ENCODE results near the gene CPPED1.

Gene CPPED1

DNA sequence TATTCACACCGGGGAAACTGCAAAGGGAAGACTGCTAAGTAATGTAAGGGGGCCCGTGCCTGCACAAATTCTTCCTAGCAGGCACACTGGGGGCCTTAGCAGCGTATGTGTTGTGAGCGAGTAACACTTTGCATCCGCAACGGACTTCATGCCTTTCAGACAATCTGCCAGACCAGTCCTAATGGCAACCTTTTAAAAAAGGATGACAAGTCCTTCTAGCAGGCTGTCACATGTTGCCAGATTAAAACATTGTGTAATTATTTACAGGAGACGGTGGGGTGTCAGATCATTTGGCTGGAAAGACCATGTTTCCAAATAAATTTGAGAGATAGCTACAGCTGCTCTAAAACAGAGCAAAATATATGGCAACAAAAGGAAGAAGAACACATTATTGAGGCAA is 46.1 kb downstream of the CPPED1 start:
- DNase-seq (ENCODE audit: low spot score) (no peak), ATAC-seq (ENCODE audit: low read depth) (no peak)
- H3K27me3 ChIP-seq (ENCODE audit: insufficient read depth, poor library complexity, severe bottlenecking) = no peaks in the 10 kb centered on the region
- TF ChIP-seq, protein P1, sequence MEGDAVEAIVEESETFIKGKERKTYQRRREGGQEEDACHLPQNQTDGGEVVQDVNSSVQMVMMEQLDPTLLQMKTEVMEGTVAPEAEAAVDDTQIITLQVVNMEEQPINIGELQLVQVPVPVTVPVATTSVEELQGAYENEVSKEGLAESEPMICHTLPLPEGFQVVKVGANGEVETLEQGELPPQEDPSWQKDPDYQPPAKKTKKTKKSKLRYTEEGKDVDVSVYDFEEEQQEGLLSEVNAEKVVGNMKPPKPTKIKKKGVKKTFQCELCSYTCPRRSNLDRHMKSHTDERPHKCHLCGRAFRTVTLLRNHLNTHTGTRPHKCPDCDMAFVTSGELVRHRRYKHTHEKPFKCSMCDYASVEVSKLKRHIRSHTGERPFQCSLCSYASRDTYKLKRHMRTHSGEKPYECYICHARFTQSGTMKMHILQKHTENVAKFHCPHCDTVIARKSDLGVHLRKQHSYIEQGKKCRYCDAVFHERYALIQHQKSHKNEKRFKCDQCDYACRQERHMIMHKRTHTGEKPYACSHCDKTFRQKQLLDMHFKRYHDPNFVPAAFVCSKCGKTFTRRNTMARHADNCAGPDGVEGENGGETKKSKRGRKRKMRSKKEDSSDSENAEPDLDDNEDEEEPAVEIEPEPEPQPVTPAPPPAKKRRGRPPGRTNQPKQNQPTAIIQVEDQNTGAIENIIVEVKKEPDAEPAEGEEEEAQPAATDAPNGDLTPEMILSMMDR (IDR thresholded peaks at IDR 0.05; ENCODE audit: poor library complexity, severe bottlenecking) = no peak
- no peaks in the 10 kb centered on the region for H3K36me3 ChIP-seq (ENCODE audit: low read depth)
- H3K4me1 ChIP-seq (ENCODE audit: insufficient read depth, poor library complexity, severe bottlenecking) = no peaks in the 10 kb centered on the region
- no peak overlapping the region for H3K4me3 ChIP-seq (ENCODE audit: severe bottlenecking)
- H3K27ac ChIP-seq (ENCODE audit: poor library complexity, severe bottlenecking) = no peak overlapping the region
- H3K9me3 ChIP-seq (ENCODE audit: severe bottlenecking) = no peaks in the 10 kb centered on the region

DNA sequence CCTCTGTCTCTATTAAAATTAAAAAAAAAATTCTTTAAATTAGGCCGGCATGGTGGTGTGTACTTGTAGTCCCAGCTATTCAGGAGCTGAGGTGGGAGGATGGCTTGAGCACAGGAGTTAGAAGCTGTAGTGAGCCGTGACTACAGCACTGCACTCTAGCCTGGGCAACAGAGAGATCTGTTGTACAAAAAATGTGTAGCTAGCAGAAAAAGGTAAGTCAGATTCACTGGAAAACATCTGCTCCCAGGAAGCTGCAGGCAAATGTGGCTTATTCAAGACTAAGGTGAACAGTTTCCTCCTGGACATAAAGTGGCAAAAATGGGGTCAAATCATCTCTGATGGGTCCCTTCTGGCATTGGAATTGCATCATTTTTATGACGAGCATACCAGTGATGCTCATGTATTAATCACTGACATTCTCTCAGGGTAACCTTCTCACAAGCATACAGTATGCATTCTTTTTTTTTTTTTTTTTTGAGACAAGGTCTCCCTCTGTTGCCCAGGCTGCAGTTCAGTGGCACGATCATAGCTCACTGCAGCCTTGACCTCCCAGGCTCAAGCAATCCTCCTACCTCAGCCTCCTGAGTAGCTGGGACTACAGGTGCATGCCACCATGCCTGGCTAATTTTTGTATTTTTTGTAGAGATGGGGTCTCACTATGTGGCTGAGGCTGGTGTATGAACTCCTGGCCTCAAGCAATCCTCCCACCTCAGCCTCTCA is 48.7 kb downstream of the CPPED1 start:
- ATAC-seq (ENCODE audit: low read depth) = no peak
- Histone ChIP-seq H3K36me3 (ENCODE audit: low read depth) (no peaks in the 10 kb centered on the region), H3K4me3 (ENCODE audit: severe bottlenecking) (no peak overlapping the region)

GRCh38 chr16:12753203-12754023 is 50.3 kb downstream of the CPPED1 start:
- no peak overlapping the region for H3K27ac ChIP-seq (ENCODE audit: poor library complexity, severe bottlenecking)

More for the DNA sequence above, 48.7 kb downstream of the CPPED1 start:
- TF ChIP-seq, protein P1 (IDR thresholded peaks at IDR 0.05; ENCODE audit: poor library complexity, severe bottlenecking) = no peak
- Histone ChIP-seq H3K9me3 (ENCODE audit: severe bottlenecking) (no peaks in the 10 kb centered on the region), H3K27ac (ENCODE audit: poor library complexity, severe bottlenecking) (no peak overlapping the region), H3K4me1 (ENCODE audit: insufficient read depth, poor library complexity, severe bottlenecking) (no peaks in the 10 kb centered on the region), H3K27me3 (ENCODE audit: insufficient read depth, poor library complexity, severe bottlenecking) (no peaks in the 10 kb centered on the region)
- DNase-seq (ENCODE audit: low spot score) = no peak

DNA sequence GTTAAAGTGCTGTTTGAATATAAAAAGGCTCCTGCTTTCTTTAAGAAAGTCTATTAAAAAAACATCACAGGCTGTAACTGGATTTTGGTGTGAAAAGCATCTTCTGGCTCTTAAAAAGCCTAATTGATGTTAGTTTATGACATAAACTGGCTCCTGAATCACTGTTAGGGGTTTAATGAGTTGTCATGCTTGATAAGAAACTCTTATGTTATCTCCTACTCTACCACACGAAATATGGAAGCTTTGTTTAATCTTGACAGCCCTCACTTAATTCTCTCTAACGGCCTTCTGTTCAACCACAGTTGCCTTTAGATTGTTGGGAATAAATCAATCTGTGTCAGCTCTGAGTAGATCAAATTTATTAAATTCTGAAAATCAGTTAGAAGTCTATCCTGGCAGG is 51.5 kb downstream of the CPPED1 start:
- no peaks in the 10 kb centered on the region for H3K36me3 ChIP-seq (ENCODE audit: low read depth)
- H3K27me3 ChIP-seq (ENCODE audit: insufficient read depth, poor library complexity, severe bottlenecking) = no peaks in the 10 kb centered on the region
- H3K4me3 ChIP-seq (ENCODE audit: severe bottlenecking) = no peak overlapping the region
- ATAC-seq (ENCODE audit: low read depth) = no peak
- no peak for DNase-seq (ENCODE audit: low spot score)
- no peak overlapping the region for H3K27ac ChIP-seq (ENCODE audit: poor library complexity, severe bottlenecking)
- no peaks in the 10 kb centered on the region for H3K9me3 ChIP-seq (ENCODE audit: severe bottlenecking)
- TF ChIP-seq, protein P1 (IDR thresholded peaks at IDR 0.05; ENCODE audit: poor library complexity, severe bottlenecking) = no peak
- H3K4me1 ChIP-seq (ENCODE audit: insufficient read depth, poor library complexity, severe bottlenecking) = no peaks in the 10 kb centered on the region

More at GRCh38 chr16:12753203-12754023, 50.3 kb downstream of the CPPED1 start:
- no peaks in the 10 kb centered on the region for H3K36me3 ChIP-seq (ENCODE audit: low read depth)
- ATAC-seq (ENCODE audit: low read depth) = no peak
- H3K27me3 ChIP-seq (ENCODE audit: insufficient read depth, poor library complexity, severe bottlenecking) = no peaks in the 10 kb centered on the region
- H3K4me3 ChIP-seq (ENCODE audit: severe bottlenecking) = no peak overlapping the region
- no peak for DNase-seq (ENCODE audit: low spot score)
- H3K4me1 ChIP-seq (ENCODE audit: insufficient read depth, poor library complexity, severe bottlenecking) = no peaks in the 10 kb centered on the region
- TF ChIP-seq, protein P1 (IDR thresholded peaks at IDR 0.05; ENCODE audit: poor library complexity, severe bottlenecking) = no peak
- no peaks in the 10 kb centered on the region for H3K9me3 ChIP-seq (ENCODE audit: severe bottlenecking)

Measured in RWPE2 (cell line).